Colonic mucosa (tissue), 2 donors: ENCODE measurements around the gene CCL24. TPM values are rescaled to one million over a fixed set of nuclear protein-coding genes. Genes with fewer than 3 reads are reported as not detected.

Experiments used
- total RNA-seq, 2 donors: library from RNA; stranded (reverse); fragmentation: NEBNext Ultra II Directional in 1 of 2; extraction: Animal tissue kit (Norgen Biotek cat#: 25700) in 1 of 2; gene quantifications; one replicate each; pipeline ENCODE4 v1.2.1, GENCODE V29; 2021
- donor health status: DM: no; HTN: no; CAD: no.
- donor health status: DM: no; HTN: no; CAD: no.

Gene CCL24
- total RNA-seq, 2 donors from 2014 or later: 15.7 to 18.4 TPM

Other genes with a start within 250 kb of the CCL24 start
- 1 to 10 TPM; 4.8 to 5.5 TPM for gene HIP1, start 74.9 kb downstream of the CCL24 start, total RNA-seq
- under 1 TPM; 0.82 to 0.91 TPM for gene CCL26, start 41.6 kb downstream of the CCL24 start, total RNA-seq
- gene RHBDD2, start 65.2 kb upstream of the CCL24 start, total RNA-seq: 10 to 100 TPM; 42.6 to 51.0 TPM
- gene POR, start 101.3 kb upstream of the CCL24 start, total RNA-seq: 100 to 1,000 TPM; 126 to 169 TPM
- gene TMEM120A, start 180.8 kb upstream of the CCL24 start, total RNA-seq: 10 to 100 TPM; 56.3 to 94.1 TPM
- 10 to 100 TPM; 32.4 to 36.7 TPM for gene STYXL1, start 234.2 kb upstream of the CCL24 start, total RNA-seq
- 100 to 1,000 TPM; 306 to 337 TPM for gene MDH2, start 234.3 kb upstream of the CCL24 start, total RNA-seq